IMR-90 (cell line): ENCODE results near the gene RIPK4. TPM values are rescaled to one million over a fixed set of nuclear protein-coding genes. Genes with fewer than 3 reads are reported as not detected.
A peak's percentile ranks its signal among the peaks of the same experiment; 100 is the strongest.

Experiments used
- ATAC-seq: fragments of 200-7000 bp; cut with Tn5 transposase; 2 replicates; pipeline ENCODE4 v1.9.1; 2020; ENCODE audit warnings: low read depth, mild to moderate bottlenecking, moderate library complexity
- BruUV-seq: library from RNA; stranded (reverse); fragments of 400-500 nt; replicated peaks from 2 replicates; lab custom pipeline; 2021; lab: Mats Ljungman, UMichigan
- CTCF ChIA-PET: fragments of 300-600 bp; formaldehyde crosslinking; extraction: SDS; loops from one replicate; lab custom pipeline; 2021; ENCODE audit warnings: antibody characterized with exemption; lab: Yijun Ruan, JAX
- POLR2A ChIA-PET: fragments of 300-600 bp; sonication (Branson Sonifier 250); formaldehyde crosslinking; loops from one replicate; lab custom pipeline; 2022; ENCODE audit warnings: antibody characterized with exemption; ENCODE audit not compliant: unreplicated experiment; lab: Charles Lee
- DNase-seq: peaks from one replicate; pipeline ENCODE4 v3.0.0; 2013
- H2AFZ ChIP-seq: replicated peaks from 2 replicates; pipeline ENCODE3; 2013; ENCODE audit warnings: low read length, mild to moderate bottlenecking; ENCODE audit not compliant: poor library complexity
- H2AK5ac ChIP-seq: 2 replicates; pipeline ENCODE4 v1.6.1; 2013; ENCODE audit warnings: low read depth, low read length, inconsistent platforms
- H2AK9ac ChIP-seq: replicated peaks from 2 replicates; pipeline ENCODE3; 2013; ENCODE audit warnings: mild to moderate bottlenecking, low read depth, low read length, moderate library complexity; ENCODE audit not compliant: poor library complexity
- H2BK120ac ChIP-seq: 2 replicates; pipeline ENCODE4 v1.6.1; 2013; ENCODE audit warnings: low read depth, low read length, inconsistent platforms
- H2BK15ac ChIP-seq: 3 replicates; pipeline ENCODE4 v1.6.1; 2013; ENCODE audit warnings: low read depth, low read length, inconsistent platforms
- H2BK20ac ChIP-seq: 2 replicates; pipeline ENCODE4 v1.6.1; 2013; ENCODE audit warnings: low read depth, mild to moderate bottlenecking, inconsistent platforms, low read length, moderate library complexity
- H2BK5ac ChIP-seq: 2 replicates; pipeline ENCODE4 v1.6.1; 2013; ENCODE audit warnings: mild to moderate bottlenecking, low read depth, low read length, inconsistent platforms; ENCODE audit not compliant: poor library complexity, severe bottlenecking
- H3K14ac ChIP-seq: replicated peaks from 2 replicates; pipeline ENCODE4 v1.6.1; 2013; ENCODE audit warnings: low read depth, low read length, inconsistent platforms
- H3K18ac ChIP-seq: 2 replicates; pipeline ENCODE4 v1.6.1; 2013; ENCODE audit warnings: low read depth, low read length, control low read depth
- H3K23ac ChIP-seq: 2 replicates; pipeline ENCODE4 v1.6.1; 2013; ENCODE audit warnings: low read depth, low read length, inconsistent platforms
- H3K27ac ChIP-seq: 2 replicates; pipeline ENCODE4 v1.5.1; 2013; ENCODE audit warnings: mild to moderate bottlenecking, control low read depth, low read length; ENCODE audit not compliant: insufficient read depth
- H3K27me3 ChIP-seq: 2 replicates; pipeline ENCODE4 v1.6.1; 2013; ENCODE audit warnings: low read length; ENCODE audit not compliant: control insufficient read depth, insufficient read depth
- H3K36me3 ChIP-seq: 2 replicates; pipeline ENCODE4 v1.6.1; 2013; ENCODE audit warnings: low read length, mixed read lengths; ENCODE audit not compliant: control insufficient read depth, insufficient read depth
- H3K4ac ChIP-seq: 2 replicates; pipeline ENCODE4 v1.6.1; 2013; ENCODE audit warnings: low read depth, low read length, inconsistent platforms
- H3K4me1 ChIP-seq: 2 replicates; pipeline ENCODE4 v1.6.1; 2013; ENCODE audit warnings: low read length, mixed read lengths; ENCODE audit not compliant: control insufficient read depth, insufficient read depth
- H3K4me2 ChIP-seq: 2 replicates; pipeline ENCODE4 v1.6.1; 2013; ENCODE audit warnings: low read depth, mild to moderate bottlenecking, control low read depth, low read length, moderate library complexity
- H3K4me3 ChIP-seq: 2 replicates; pipeline ENCODE4 v1.5.1; 2013; ENCODE audit warnings: low read depth, mild to moderate bottlenecking, control low read depth, low read length, moderate library complexity; ENCODE audit not compliant: insufficient read depth
- H3K56ac ChIP-seq: 2 replicates; pipeline ENCODE4 v1.6.1; 2013; ENCODE audit warnings: low read length, inconsistent platforms; ENCODE audit not compliant: insufficient read depth; ENCODE audit errors: extremely low read depth
- H3K79me1 ChIP-seq, 2 experiments: 2 replicates each; pipeline ENCODE4 v1.6.1; 2013; ENCODE audit warnings: low read length in 2 of 2, inconsistent platforms in 1 of 2, low read depth in 1 of 2
- H3K9ac ChIP-seq: 2 replicates; pipeline ENCODE4 v1.6.1; 2013; ENCODE audit warnings: low read depth, low read length, control low read depth
- H3K9me1 ChIP-seq: 2 replicates; pipeline ENCODE4 v1.6.1; 2013; ENCODE audit warnings: low read length, inconsistent platforms; ENCODE audit not compliant: insufficient read depth
- H3K9me3 ChIP-seq: 2 replicates; pipeline ENCODE4 v1.6.1; 2013; ENCODE audit warnings: low read length; ENCODE audit not compliant: control insufficient read depth, insufficient read depth
- H4K20me1 ChIP-seq: 2 replicates; pipeline ENCODE4 v1.6.1; 2013; ENCODE audit warnings: low read length, inconsistent platforms; ENCODE audit not compliant: insufficient read depth
- H4K5ac ChIP-seq: 2 replicates; pipeline ENCODE4 v1.6.1; 2013; ENCODE audit warnings: mild to moderate bottlenecking, low read depth, low read length, control low read depth
- H4K8ac ChIP-seq, 2 experiments: 2 replicates each; pipeline ENCODE4 v1.6.1; 2013; ENCODE audit warnings: low read depth in 2 of 2, low read length in 2 of 2, control low read depth in 1 of 2, inconsistent platforms in 1 of 2
- H4K91ac ChIP-seq: 2 replicates; pipeline ENCODE4 v1.6.1; 2013; ENCODE audit warnings: low read depth, low read length, inconsistent platforms; ENCODE audit not compliant: insufficient read depth
- CEBPB ChIP-seq: IDR thresholded peaks from 2 replicates; pipeline ENCODE4 v1.6.1; 2012; ENCODE audit warnings: low read depth, low read length, improper control_type of control experiment
- CHD1 ChIP-seq: IDR thresholded peaks from 2 replicates; pipeline ENCODE4 v1.6.1; 2012; ENCODE audit warnings: low read depth, low read length, improper control_type of control experiment
- FOS ChIP-seq: fragments of 150-350 bp; IDR thresholded peaks from 2 replicates; pipeline ENCODE4 v1.6.1; 2016; ENCODE audit warnings: low read depth, low read length
- MXI1 ChIP-seq: IDR thresholded peaks from 2 replicates; pipeline ENCODE4 v1.6.1; 2012; ENCODE audit warnings: low read depth, mild to moderate bottlenecking, low read length, moderate library complexity, borderline replicate concordance
- NFE2L2 ChIP-seq: fragments of 150-350 bp; IDR thresholded peaks from 2 replicates; pipeline ENCODE4 v1.6.1; 2016; ENCODE audit warnings: low read depth, mild to moderate bottlenecking, low read length
- POLR2A ChIP-seq: IDR thresholded peaks from 2 replicates; pipeline ENCODE4 v1.6.1; 2012; ENCODE audit warnings: mild to moderate bottlenecking, low read depth, low read length
- RAD21 ChIP-seq: IDR thresholded peaks from 2 replicates; pipeline ENCODE4 v1.6.1; 2012; ENCODE audit warnings: low read length, improper control_type of control experiment
- RCOR1 ChIP-seq: IDR thresholded peaks from 2 replicates; pipeline ENCODE4 v1.6.1; 2012; ENCODE audit warnings: mild to moderate bottlenecking, low read length, improper control_type of control experiment; ENCODE audit not compliant: insufficient replicate concordance
- RFX5 ChIP-seq: IDR thresholded peaks from 2 replicates; pipeline ENCODE4 v1.8.0; 2012; ENCODE audit warnings: low read depth, mild to moderate bottlenecking, low read length, moderate library complexity
- WGBS, 2 experiments: methylation state at CpG; one replicate each; pipeline versions ENCODE4 v1.1.5 to v1.1.7; 2013; ENCODE audit warnings: missing lambda C conversion rate in 2 of 2; ENCODE audit not compliant: insufficient read length in 1 of 2; ENCODE audit errors: extremely low coverage in 2 of 2; 5-methylcytosine and 5-hydroxymethylcytosine counted together
- dilution Hi-C: fragments of 300-500 bp; cut with HindIII; formaldehyde crosslinking; loops from one replicate; pipeline ENCODE4 v1.14.3; 2018; ENCODE audit warnings: low sequenced_read_pairs; ENCODE audit not compliant: unreplicated experiment
- in situ Hi-C: fragments of 300-500 bp; cut with MboI; formaldehyde crosslinking; loops from 3 replicates; pipeline ENCODE4 v1.14.3; 2019; ENCODE audit warnings: low sequenced_read_pairs, inconsistent platforms, mixed read lengths
- intact Hi-C: fragments of 100-400 bp; cut with micrococcal nuclease; formaldehyde crosslinking; loops from 2 replicates; pipeline ENCODE4 v1.10.0; 2022
- polyA plus RNA-seq, 3 experiments: library from polyadenylated mRNA; depleted of rRNA; stranded (reverse); fragments of >200 nt; gene quantifications; 2 replicates each; pipeline ENCODE4 v1.2.3, GENCODE V29; 2012; ENCODE audit warnings: low replicate concordance in 1 of 3
- total RNA-seq: library from RNA; depleted of rRNA; stranded (reverse); fragments of >200 nt; gene quantifications from 2 replicates; pipeline ENCODE4 v1.2.3, GENCODE V29; 2012
- TF ChIP-seq, protein P1 (sequence below): conservative IDR thresholded peaks from 2 replicates; pipeline ENCODE4 v1.5.1; 2012; ENCODE audit warnings: mild to moderate bottlenecking, low read depth, low read length, improper control_type of control experiment
- TF ChIP-seq, protein P2 (sequence below): fragments of 150-350 bp; IDR thresholded peaks from 2 replicates; pipeline ENCODE4 v1.6.1; 2016; ENCODE audit warnings: low read depth, mild to moderate bottlenecking, low read length, moderate library complexity, borderline replicate concordance

RIPK4 gene
- total and polyA plus RNA-seq, 2 of the 4 experiments (the other 2 are of a cell fraction), result under 0.01 to 0.03 TPM

DNA sequence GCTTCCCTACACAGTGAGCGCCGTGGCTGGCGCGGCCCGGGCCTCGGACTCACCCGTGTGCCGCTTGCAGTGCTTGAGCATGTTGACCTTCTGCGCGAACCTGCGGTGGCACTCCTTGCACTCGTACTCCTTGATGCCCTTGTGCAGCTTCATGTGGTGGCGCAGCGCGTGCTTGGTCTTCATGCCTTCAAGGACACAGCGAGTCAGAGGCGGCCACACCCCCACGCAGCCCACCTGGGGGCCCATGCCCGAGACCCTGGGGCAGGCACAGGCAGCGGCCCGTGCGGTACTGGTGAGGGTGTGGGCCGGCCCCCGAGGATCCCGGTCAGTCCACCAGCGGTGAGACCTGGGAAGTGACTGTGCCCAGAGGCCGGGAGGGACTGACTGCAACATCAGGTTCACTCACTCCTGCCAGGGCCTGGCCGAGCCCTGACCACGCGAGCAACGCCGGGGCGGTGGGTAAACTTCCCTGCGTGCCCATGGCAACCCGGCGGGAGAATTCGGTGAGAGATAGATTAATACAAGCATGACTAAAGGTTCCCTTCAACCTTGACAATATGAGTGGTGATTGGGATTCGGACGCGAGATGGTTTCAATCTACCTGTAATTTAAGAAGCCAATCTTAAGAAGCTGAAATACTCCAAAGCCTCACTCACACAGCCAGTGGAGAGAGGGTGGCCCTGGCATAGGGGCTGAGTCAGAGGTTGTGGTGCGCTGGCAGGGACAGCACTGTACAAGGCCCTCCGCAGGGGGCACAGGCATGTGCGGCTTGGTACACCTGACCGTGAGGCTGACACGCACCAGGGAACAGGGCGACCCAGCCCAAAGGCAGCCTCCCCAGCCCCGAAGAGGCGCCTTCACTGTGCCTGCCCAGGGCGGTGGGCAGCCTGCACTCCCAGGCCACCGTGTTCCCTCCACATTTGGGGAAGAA is 49.1 kb upstream of the RIPK4 start:
- intact Hi-C loops (loop anchor here (1.0 to 2.0 kb wide), 5 partner anchors 195 to 533 kb away; partner anchors contain the start of gene ZBTB21), dilution Hi-C loops (no loop called here), in situ Hi-C loops (loop anchor here (5.0 kb wide), 2 partner anchors 204 to 306 kb away; no protein-coding TSS in a partner anchor)
- H3K23ac ChIP-seq, result no peak overlapping the region
- H4K20me1 ChIP-seq, result no peaks in the 10 kb centered on the region
- H2BK20ac ChIP-seq, result no peak overlapping the region
- BruUV-seq, result no TSS peak
- WGBS, 2 experiments, result 96% methylated on average over 10 of the region's 50 CpGs; no CpG with 5 or more reads in 1 of the 2 experiments
- 0 out of 2 replicates have a peak overlapping the region, but pooled peaks have one; percentile 17 for H2AK5ac ChIP-seq
- ATAC-seq (0 out of 2 replicates have a peak, but pooled peaks have one; percentile 6), DNase-seq (no peak)
- H2BK120ac ChIP-seq, result no peak overlapping the region
- H3K9me1 ChIP-seq, result no peaks in the 10 kb centered on the region
- no peak overlapping the region for H3K56ac ChIP-seq
- no peak overlapping the region for H4K5ac ChIP-seq
- H3K4me2 ChIP-seq, result no peak overlapping the region
- H3K4me1 ChIP-seq, result no peaks in the 10 kb centered on the region
- H3K27ac ChIP-seq, result no peak overlapping the region
- no peak overlapping the region for H4K91ac ChIP-seq
- no peak overlapping the region for H4K8ac ChIP-seq
- ChIA-PET CTCF (interaction anchor here (0.7 to 2.2 kb wide), 8 partner anchors 113 to 302 kb away, joined by 3 to 12 read pairs (median 7); no protein-coding TSS in a partner anchor), POLR2A (no interaction called here)
- no peak overlapping the region for H3K4ac ChIP-seq
- H3K14ac ChIP-seq, result no peak overlapping the region
- H3K36me3 ChIP-seq, result peaks cover 9% of the 10 kb centered on the region
- no peak overlapping the region for H2BK15ac ChIP-seq
- no peaks in the 10 kb centered on the region for H3K27me3 ChIP-seq
- H2BK5ac ChIP-seq, result no peak overlapping the region
- peak overlapping the region; percentile 33 for H2AK9ac ChIP-seq
- H3K9ac ChIP-seq, result no peak overlapping the region
- H3K79me1 ChIP-seq, result no peaks in the 10 kb centered on the region
- H3K9me3 ChIP-seq, result no peaks in the 10 kb centered on the region
- no peak overlapping the region for H3K4me3 ChIP-seq
- H2AFZ ChIP-seq, result peak overlapping the region; percentile 58
- H3K18ac ChIP-seq, result no peak overlapping the region
- no peak for TF ChIP-seq CEBPB
- no peak for TF ChIP-seq NFE2L2
- TF ChIP-seq FOS, result no peak
- TF ChIP-seq, protein P1, sequence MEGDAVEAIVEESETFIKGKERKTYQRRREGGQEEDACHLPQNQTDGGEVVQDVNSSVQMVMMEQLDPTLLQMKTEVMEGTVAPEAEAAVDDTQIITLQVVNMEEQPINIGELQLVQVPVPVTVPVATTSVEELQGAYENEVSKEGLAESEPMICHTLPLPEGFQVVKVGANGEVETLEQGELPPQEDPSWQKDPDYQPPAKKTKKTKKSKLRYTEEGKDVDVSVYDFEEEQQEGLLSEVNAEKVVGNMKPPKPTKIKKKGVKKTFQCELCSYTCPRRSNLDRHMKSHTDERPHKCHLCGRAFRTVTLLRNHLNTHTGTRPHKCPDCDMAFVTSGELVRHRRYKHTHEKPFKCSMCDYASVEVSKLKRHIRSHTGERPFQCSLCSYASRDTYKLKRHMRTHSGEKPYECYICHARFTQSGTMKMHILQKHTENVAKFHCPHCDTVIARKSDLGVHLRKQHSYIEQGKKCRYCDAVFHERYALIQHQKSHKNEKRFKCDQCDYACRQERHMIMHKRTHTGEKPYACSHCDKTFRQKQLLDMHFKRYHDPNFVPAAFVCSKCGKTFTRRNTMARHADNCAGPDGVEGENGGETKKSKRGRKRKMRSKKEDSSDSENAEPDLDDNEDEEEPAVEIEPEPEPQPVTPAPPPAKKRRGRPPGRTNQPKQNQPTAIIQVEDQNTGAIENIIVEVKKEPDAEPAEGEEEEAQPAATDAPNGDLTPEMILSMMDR, result no peak
- no peak for TF ChIP-seq POLR2A
- no peak for TF ChIP-seq MXI1
- TF ChIP-seq CHD1, result no peak
- no peak for TF ChIP-seq RCOR1
- TF ChIP-seq RAD21, result no peak
- TF ChIP-seq, protein P2, sequence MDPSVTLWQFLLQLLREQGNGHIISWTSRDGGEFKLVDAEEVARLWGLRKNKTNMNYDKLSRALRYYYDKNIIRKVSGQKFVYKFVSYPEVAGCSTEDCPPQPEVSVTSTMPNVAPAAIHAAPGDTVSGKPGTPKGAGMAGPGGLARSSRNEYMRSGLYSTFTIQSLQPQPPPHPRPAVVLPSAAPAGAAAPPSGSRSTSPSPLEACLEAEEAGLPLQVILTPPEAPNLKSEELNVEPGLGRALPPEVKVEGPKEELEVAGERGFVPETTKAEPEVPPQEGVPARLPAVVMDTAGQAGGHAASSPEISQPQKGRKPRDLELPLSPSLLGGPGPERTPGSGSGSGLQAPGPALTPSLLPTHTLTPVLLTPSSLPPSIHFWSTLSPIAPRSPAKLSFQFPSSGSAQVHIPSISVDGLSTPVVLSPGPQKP, result no peak
- no peak for TF ChIP-seq RFX5
